Cardiac fibroblast (primary cell): ENCODE results near the gene IL16.
"Not testable (repeated sequence)": the region's sequence is repeated elsewhere in the genome, so short reads cannot be mapped to it uniquely, and the experiment has no call there.

Experiments
- DNase-seq, 2 donors: peaks; one replicate each; pipeline versions ENCODE4 v3.0.0 to v3.0.0-alpha.2; 2010; ENCODE audit warnings: low read depth in 2 of 2
- H3K4me3 ChIP-seq, 2 donors: replicated peaks in 1 of 2; 1 replicate in 1 of 2; 2 replicates in 1 of 2; pipeline ENCODE4 v1.5.1; 2011; ENCODE audit warnings: low read depth in 2 of 2, low read length in 2 of 2, mild to moderate bottlenecking in 2 of 2, moderate library complexity in 1 of 2
- CTCF ChIP-seq: IDR thresholded peaks from one replicate; pipeline ENCODE4 v1.5.1; 2011; ENCODE audit warnings: low read depth, mild to moderate bottlenecking, low read length, inconsistent platforms

IL16 gene

GRCh38 chr15:81339321-81339720 lies 142.6 kb downstream of the IL16 start:
- DNase-seq, result no peak
- no peak overlapping the region for H3K4me3 ChIP-seq
- no peak for TF ChIP-seq CTCF

- DNase-seq, result no peak
- no peak for TF ChIP-seq CTCF
- H3K4me3 ChIP-seq, result no peak overlapping the region
These were observed 143.2 kb downstream of the IL16 start for GRCh38 chr15:81339851-81340250.

GRCh38 chr15:81341351-81341750 lies 144.7 kb downstream of the IL16 start:
- TF ChIP-seq CTCF, result no peak

GRCh38 chr15:81343371-81343770 lies 146.7 kb downstream of the IL16 start:
- TF ChIP-seq CTCF, result no peak
- H3K4me3 ChIP-seq, result no peak overlapping the region
- no peak for DNase-seq

More at GRCh38 chr15:81341351-81341750, 144.7 kb downstream of the IL16 start:
- no peak overlapping the region for H3K4me3 ChIP-seq
- DNase-seq, result no peak

GRCh38 chr15:81346611-81347010 lies 149.9 kb downstream of the IL16 start:
- H3K4me3 ChIP-seq, result no peak overlapping the region
- TF ChIP-seq CTCF, result no peak
- no peak for DNase-seq

- no peak for DNase-seq
- no peak for TF ChIP-seq CTCF
- H3K4me3 ChIP-seq, result no peak overlapping the region
These were observed 151.2 kb downstream of the IL16 start for GRCh38 chr15:81347910-81348309.

- H3K4me3 ChIP-seq, DNase-seq: not testable (repeated sequence)
These were observed 152.0 kb downstream of the IL16 start for GRCh38 chr15:81348691-81349090.
